PC-3 (cell line): Measurements from ENCODE around the gene DENND2C. TPM values are rescaled to one million over a fixed set of nuclear protein-coding genes. Genes with fewer than 3 reads are reported as not detected.

Source experiments
- ATAC-seq: fragments of 200-7000 bp; cut with Tn5 transposase; 2 replicates; pipeline ENCODE4 v1.9.1; 2020; ENCODE audit warnings: mild to moderate bottlenecking, moderate library complexity
- BruUV-seq: library from RNA; stranded (reverse); fragments of 400-500 nt; replicated peaks from 2 replicates; lab custom pipeline; 2021; lab: Mats Ljungman, UMichigan
- CTCF ChIA-PET: fragments of 300-600 bp; sonication (Branson Sonifier 250); formaldehyde crosslinking; loops from one replicate; lab custom pipeline; 2022; ENCODE audit warnings: antibody characterized with exemption; lab: Charles Lee
- POLR2A ChIA-PET: fragments of 300-600 bp; sonication (Branson Sonifier 250); formaldehyde crosslinking; loops from one replicate; lab custom pipeline; 2022; ENCODE audit warnings: antibody characterized with exemption; ENCODE audit not compliant: unreplicated experiment; lab: Charles Lee
- DNase-seq: peaks from one replicate; pipeline ENCODE4 v3.0.0-alpha.2; 2015
- H2AFZ ChIP-seq: fragments of 300-600 bp; sonication (generic); 2 replicates; pipeline ENCODE4 v1.6.0; 2016; ENCODE audit warnings: antibody characterized with exemption, low read length
- H3F3A ChIP-seq: fragments of 300-600 bp; sonication (generic); one replicate; pipeline ENCODE4 v1.6.0; 2017; ENCODE audit warnings: antibody characterized with exemption, low read length, control low read depth, mild to moderate bottlenecking; ENCODE audit not compliant: unreplicated experiment
- H3K27ac ChIP-seq: fragments of 300-600 bp; sonication (generic); 2 replicates; pipeline ENCODE4 v1.5.1; 2016; ENCODE audit warnings: mild to moderate bottlenecking, low read length
- H3K27me3 ChIP-seq: fragments of 300-600 bp; sonication (generic); 2 replicates; pipeline ENCODE4 v1.6.1; 2016; ENCODE audit warnings: low read length, mixed read lengths
- H3K36me3 ChIP-seq: fragments of 300-600 bp; sonication (generic); 2 replicates; pipeline ENCODE4 v1.6.1; 2016; ENCODE audit warnings: low read depth, mixed run types, low read length, mixed read lengths
- H3K4me1 ChIP-seq: fragments of 300-600 bp; sonication (generic); 2 replicates; pipeline ENCODE4 v1.5.1; 2016; ENCODE audit warnings: low read length; ENCODE audit not compliant: insufficient read depth
- H3K4me2 ChIP-seq: fragments of 300-600 bp; sonication (generic); 2 replicates; pipeline ENCODE4 v1.6.0; 2016; ENCODE audit warnings: low read length
- H3K4me3 ChIP-seq: fragments of 300-600 bp; sonication (generic); 2 replicates; pipeline ENCODE4 v1.5.1; 2016; ENCODE audit warnings: mild to moderate bottlenecking, low read length, mixed read lengths
- H3K79me2 ChIP-seq: fragments of 300-600 bp; sonication (generic); 2 replicates; pipeline ENCODE4 v1.6.1; 2017; ENCODE audit warnings: low read length, mixed read lengths
- H3K9ac ChIP-seq: fragments of 300-600 bp; sonication (generic); 2 replicates; pipeline ENCODE4 v1.6.0; 2016; ENCODE audit warnings: mild to moderate bottlenecking, low read length
- H3K9me2 ChIP-seq: fragments of 300-600 bp; sonication (generic); replicated peaks from 2 replicates; pipeline ENCODE4 v1.6.1; 2016; ENCODE audit warnings: mixed run types, low read length, mixed read lengths
- H3K9me3 ChIP-seq: fragments of 300-600 bp; sonication (generic); 2 replicates; pipeline ENCODE4 v1.6.1; 2016; ENCODE audit warnings: low read length, mixed read lengths
- H4K20me1 ChIP-seq: fragments of 300-600 bp; sonication (generic); 2 replicates; pipeline ENCODE4 v1.6.1; 2016; ENCODE audit warnings: low read length, mixed read lengths
- EZH2 ChIP-seq: fragments of 300-600 bp; sonication (generic); IDR thresholded peaks from one replicate; pipeline ENCODE4 v1.6.1; 2017; ENCODE audit warnings: antibody characterized with exemption, mild to moderate bottlenecking, low read length; ENCODE audit not compliant: unreplicated experiment
- EZH2phosphoT487 ChIP-seq: fragments of 300-600 bp; sonication (generic); IDR thresholded peaks from 2 replicates; pipeline ENCODE4 v1.6.1; 2018; ENCODE audit warnings: mild to moderate bottlenecking, antibody characterized with exemption, low read length, borderline replicate concordance
- intact Hi-C: fragments of 100-400 bp; cut with micrococcal nuclease; formaldehyde crosslinking; loops from 2 replicates; pipeline ENCODE4 v1.9.0; 2023
- total RNA-seq: library from RNA; depleted of rRNA; stranded (reverse); fragments of >200 nt; gene quantifications from 2 replicates; pipeline ENCODE4 v1.2.3, GENCODE V29; 2014
- TF ChIP-seq, protein P1 (sequence below): fragments of 300-600 bp; sonication (generic); conservative IDR thresholded peaks from 2 replicates; pipeline ENCODE4 v1.5.1; 2017; ENCODE audit warnings: antibody characterized with exemption, low read depth, mild to moderate bottlenecking, low read length

DENND2C gene
- total RNA-seq, 1 experiment from 2014 or later: 0.95 TPM

DNA sequence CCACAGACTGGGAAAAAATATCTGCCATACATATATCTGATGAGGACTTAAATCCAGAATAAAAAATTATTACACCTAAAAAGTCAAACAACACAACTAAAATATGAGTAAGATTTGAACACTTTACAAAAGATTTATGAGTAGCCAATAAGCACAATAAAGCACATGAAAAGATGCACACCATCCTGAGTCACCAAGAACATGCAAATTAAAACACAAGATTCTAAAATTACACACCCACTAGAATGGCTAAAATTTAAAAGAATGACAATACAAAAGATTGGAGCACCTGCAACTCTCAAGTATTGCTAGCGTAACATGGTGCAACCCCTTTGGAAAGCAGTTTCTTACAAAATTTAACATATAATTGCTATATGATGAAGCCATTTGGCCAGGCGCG is 30.9 kb downstream of the DENND2C start:
- no peaks in the 10 kb centered on the region for H3K4me1 ChIP-seq
- H3K36me3 ChIP-seq: no peaks in the 10 kb centered on the region
- H4K20me1 ChIP-seq: no peaks in the 10 kb centered on the region
- no peaks in the 10 kb centered on the region for H3K79me2 ChIP-seq
- POLR2A ChIA-PET: interaction anchor here (0.6 kb wide), 1 partner anchor 701 kb away, joined by 7 read pairs; no protein-coding TSS in a partner anchor
- no peak for TF ChIP-seq EZH2phosphoT487
- no peak for TF ChIP-seq EZH2
- TF ChIP-seq, protein P1, sequence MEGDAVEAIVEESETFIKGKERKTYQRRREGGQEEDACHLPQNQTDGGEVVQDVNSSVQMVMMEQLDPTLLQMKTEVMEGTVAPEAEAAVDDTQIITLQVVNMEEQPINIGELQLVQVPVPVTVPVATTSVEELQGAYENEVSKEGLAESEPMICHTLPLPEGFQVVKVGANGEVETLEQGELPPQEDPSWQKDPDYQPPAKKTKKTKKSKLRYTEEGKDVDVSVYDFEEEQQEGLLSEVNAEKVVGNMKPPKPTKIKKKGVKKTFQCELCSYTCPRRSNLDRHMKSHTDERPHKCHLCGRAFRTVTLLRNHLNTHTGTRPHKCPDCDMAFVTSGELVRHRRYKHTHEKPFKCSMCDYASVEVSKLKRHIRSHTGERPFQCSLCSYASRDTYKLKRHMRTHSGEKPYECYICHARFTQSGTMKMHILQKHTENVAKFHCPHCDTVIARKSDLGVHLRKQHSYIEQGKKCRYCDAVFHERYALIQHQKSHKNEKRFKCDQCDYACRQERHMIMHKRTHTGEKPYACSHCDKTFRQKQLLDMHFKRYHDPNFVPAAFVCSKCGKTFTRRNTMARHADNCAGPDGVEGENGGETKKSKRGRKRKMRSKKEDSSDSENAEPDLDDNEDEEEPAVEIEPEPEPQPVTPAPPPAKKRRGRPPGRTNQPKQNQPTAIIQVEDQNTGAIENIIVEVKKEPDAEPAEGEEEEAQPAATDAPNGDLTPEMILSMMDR: no peak
- H3K9me3 ChIP-seq: no peaks in the 10 kb centered on the region
- no peaks in the 10 kb centered on the region for H3F3A ChIP-seq
- ATAC-seq (no peak), DNase-seq (no peak)
- H3K27me3 ChIP-seq: no peaks in the 10 kb centered on the region
- CTCF ChIA-PET: no interaction called here
- H3K9ac ChIP-seq: no peak overlapping the region
- no peaks in the 10 kb centered on the region for H3K9me2 ChIP-seq
- no peak overlapping the region for H3K4me3 ChIP-seq
- H3K4me2 ChIP-seq: no peak overlapping the region
- H2AFZ ChIP-seq: no peak overlapping the region
- intact Hi-C loops: no loop called here
- no peak overlapping the region for H3K27ac ChIP-seq
- BruUV-seq: no TSS peak

DNA sequence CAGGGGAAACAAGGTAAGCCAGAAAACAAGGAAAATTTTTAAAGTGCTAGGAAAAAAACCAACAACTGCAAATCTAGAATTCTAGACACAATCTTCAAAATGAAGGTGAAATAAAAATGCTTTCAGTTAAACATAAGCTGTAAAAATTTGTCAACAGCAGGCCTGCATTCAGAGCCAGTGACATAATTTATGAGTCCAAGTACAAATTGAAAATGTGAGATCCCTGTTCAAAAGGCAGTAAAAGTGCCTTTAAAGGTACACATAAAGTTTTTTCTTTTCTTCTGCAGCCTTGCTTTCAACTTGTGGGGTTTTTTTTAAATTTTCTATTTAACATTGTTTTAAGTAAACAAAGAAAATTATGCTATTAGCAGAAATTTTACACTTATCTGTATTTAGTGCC is 37.4 kb downstream of the DENND2C start:
- Histone ChIP-seq H3K4me3 (no peak overlapping the region), H3K9me2 (no peaks in the 10 kb centered on the region), H3F3A (no peaks in the 10 kb centered on the region), H3K27me3 (no peaks in the 10 kb centered on the region), H4K20me1 (no peaks in the 10 kb centered on the region), H3K9ac (no peak overlapping the region), H3K4me2 (no peak overlapping the region), H3K27ac (no peak overlapping the region), H3K36me3 (no peaks in the 10 kb centered on the region), H3K79me2 (no peaks in the 10 kb centered on the region), H2AFZ (no peak overlapping the region), H3K9me3 (no peaks in the 10 kb centered on the region), H3K4me1 (0 out of 2 replicates have a peak, but pooled peaks cover 9% of the 10 kb centered on the region)
- intact Hi-C loops: no loop called here
- ATAC-seq: no peak
- ChIA-PET POLR2A (interaction anchor here (0.7 kb wide), 1 partner anchor 92 kb away, joined by 5 read pairs; no protein-coding TSS in a partner anchor), CTCF (no interaction called here)
- TF ChIP-seq, protein P1: no peak
- TF ChIP-seq EZH2: no peak
- no peak for TF ChIP-seq EZH2phosphoT487
- no TSS peak for BruUV-seq
- no peak for DNase-seq

DNA sequence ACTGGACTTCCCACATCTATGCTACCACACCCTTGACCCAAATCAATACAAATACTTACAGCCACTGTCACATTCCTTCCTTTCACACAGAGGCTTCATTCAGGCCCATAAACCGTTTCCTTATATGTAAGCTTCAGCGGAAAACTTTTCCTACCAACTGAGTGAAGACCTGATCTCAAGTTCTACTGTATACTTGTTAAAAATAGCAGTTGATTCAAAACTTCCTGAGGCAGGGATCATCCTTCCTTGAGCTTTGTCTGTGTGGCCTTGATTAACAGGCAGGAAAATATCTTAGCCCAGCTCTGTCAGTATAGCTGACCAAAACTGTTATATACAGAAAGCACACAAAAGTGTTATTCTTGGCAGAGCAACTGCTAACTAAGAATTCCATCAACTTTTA is 42.7 kb downstream of the DENND2C start:
- BruUV-seq: no TSS peak
- no peaks in the 10 kb centered on the region for H4K20me1 ChIP-seq
- H3K27ac ChIP-seq: no peak overlapping the region
- no peaks in the 10 kb centered on the region for H3F3A ChIP-seq
- intact Hi-C loops: no loop called here
- CTCF ChIA-PET: no interaction called here
- no peak for DNase-seq
- H3K27me3 ChIP-seq: no peaks in the 10 kb centered on the region
- H3K4me2 ChIP-seq: no peak overlapping the region
- H3K36me3 ChIP-seq: no peaks in the 10 kb centered on the region
- H3K9me2 ChIP-seq: no peaks in the 10 kb centered on the region
- TF ChIP-seq, protein P1: no peak
- TF ChIP-seq EZH2phosphoT487 (no peak), EZH2 (no peak)
- H3K9ac ChIP-seq: no peak overlapping the region
- H2AFZ ChIP-seq: no peak overlapping the region
- no peak for ATAC-seq
- no peak overlapping the region for H3K4me3 ChIP-seq
- H3K4me1 ChIP-seq: 0 out of 2 replicates have a peak, but pooled peaks cover 9% of the 10 kb centered on the region
- POLR2A ChIA-PET: no interaction called here
- no peaks in the 10 kb centered on the region for H3K79me2 ChIP-seq
- H3K9me3 ChIP-seq: no peaks in the 10 kb centered on the region
